HCT116 (cell line): ENCODE results near the gene ZMYM2. TPM values are rescaled to one million over a fixed set of nuclear protein-coding genes. Genes with fewer than 3 reads are reported as not detected.
A peak's percentile ranks its signal among the peaks of the same experiment; 100 is the strongest.

Experiments
- ATAC-seq: fragments of 200-7000 bp; cut with Tn5 transposase; 2 replicates; pipeline ENCODE4 v1.9.1; 2020; ENCODE audit warnings: mild to moderate bottlenecking, moderate library complexity
- BruUV-seq: library from RNA; stranded (reverse); fragments of 400-500 nt; replicated peaks from 2 replicates; lab custom pipeline; 2021; lab: Mats Ljungman, UMichigan
- CTCF ChIA-PET: fragments of 300-600 bp; sonication (Branson Sonifier 250); formaldehyde crosslinking; loops from one replicate; lab custom pipeline; 2021; ENCODE audit warnings: antibody characterized with exemption; lab: Charles Lee
- POLR2A ChIA-PET: fragments of 300-600, 350-600 bp; sonication (Branson Sonifier 250); formaldehyde crosslinking; loops from one replicate; lab custom pipeline; 2021; ENCODE audit warnings: antibody characterized with exemption; lab: Charles Lee
- RAD21 ChIA-PET, 2 experiments: fragments of 300-600 bp; sonication (Branson Sonifier 250); formaldehyde crosslinking; loops; one replicate each; lab custom pipeline; 2023; ENCODE audit warnings: low total read pairs in 2 of 2; ENCODE audit not compliant: uncharacterized antibody in 2 of 2, unreplicated experiment in 2 of 2, low non-redundant PET in 1 of 2; lab: Charles Lee
- DNase-seq: peaks from one replicate; pipeline ENCODE4 v3.0.0-alpha.2; 2010; ENCODE audit warnings: low read depth, low spot score
- H2AFZ ChIP-seq: fragments of 200-600 bp; shearing (Covaris generic), sonication (generic); 2 replicates; pipeline ENCODE4 v1.6.1; 2017; ENCODE audit warnings: low read depth, mixed run types, mixed read lengths, antibody characterized with exemption, low read length; ENCODE audit not compliant: poor library complexity, severe bottlenecking
- H3K27ac ChIP-seq: 2 replicates; pipeline ENCODE4 v1.5.1; 2012; ENCODE audit warnings: low read depth, low read length
- H3K27me3 ChIP-seq: fragments of 200-600 bp; sonication (generic); 2 replicates; pipeline ENCODE4 v1.6.1; 2016; ENCODE audit warnings: mixed run types, low read length, mixed read lengths; ENCODE audit not compliant: insufficient read depth
- H3K36me3 ChIP-seq, 2 experiments: fragments of 200-500 bp in 1 of 2; fragments of 200-600 bp in 1 of 2; sonication (Bioruptor generic) in 1 of 2; sonication (generic) in 1 of 2; 2 replicates each; pipeline versions ENCODE4 v1.5.1 to v1.6.1; 2014 to 2016; ENCODE audit warnings: low read length in 2 of 2, inconsistent platforms in 1 of 2, mixed read lengths in 1 of 2, mixed run types in 1 of 2; ENCODE audit not compliant: insufficient read depth in 2 of 2, control insufficient read depth in 1 of 2
- H3K4me1 ChIP-seq, 2 experiments: fragments of 200-600 bp in 1 of 2; sonication (generic) in 1 of 2; 2 replicates each; pipeline versions ENCODE4 v1.5.1 to v1.6.1; 2012 to 2017; ENCODE audit warnings: low read length in 2 of 2, inconsistent platforms in 1 of 2, mild to moderate bottlenecking in 1 of 2, mixed read lengths in 1 of 2, mixed run types in 1 of 2, moderate library complexity in 1 of 2; ENCODE audit not compliant: insufficient read depth in 2 of 2, control insufficient read depth in 1 of 2
- H3K4me2 ChIP-seq: fragments of 200-600 bp; sonication (generic); 2 replicates; pipeline ENCODE4 v1.6.1; 2017; ENCODE audit warnings: mixed run types, low read length, mixed read lengths
- H3K4me3 ChIP-seq, 2 experiments: fragments of 200-600 bp in 1 of 2; sonication (generic) in 1 of 2; replicated peaks in 1 of 2; 2 replicates each; pipeline ENCODE4 v1.5.1; 2011 to 2016; ENCODE audit warnings: low read length in 2 of 2, control low read depth in 1 of 2, low read depth in 1 of 2, mild to moderate bottlenecking in 1 of 2, mixed read lengths in 1 of 2, mixed run types in 1 of 2
- H3K79me2 ChIP-seq: fragments of 200-600 bp; sonication (generic); 2 replicates; pipeline ENCODE4 v1.6.1; 2017; ENCODE audit warnings: mild to moderate bottlenecking, mixed run types, low read length, moderate library complexity, mixed read lengths; ENCODE audit not compliant: insufficient read depth
- H3K9ac ChIP-seq: fragments of 200-600 bp; sonication (generic); 2 replicates; pipeline ENCODE4 v1.6.1; 2016; ENCODE audit warnings: low read length, mixed read lengths
- H3K9me2 ChIP-seq: fragments of 200-600 bp; sonication (generic), shearing (Covaris generic); 2 replicates; pipeline ENCODE4 v1.6.1; 2017; ENCODE audit warnings: mixed run types, mild to moderate bottlenecking, moderate library complexity; ENCODE audit not compliant: insufficient read depth
- H3K9me3 ChIP-seq, 2 experiments: fragments of 200-500 bp in 1 of 2; fragments of 200-600 bp in 1 of 2; sonication (Bioruptor generic) in 1 of 2; sonication (generic) in 1 of 2; 2 replicates each; pipeline ENCODE4 v1.6.1; 2014 to 2017; ENCODE audit warnings: low read length in 2 of 2, mixed read lengths in 2 of 2, inconsistent platforms in 1 of 2, low read depth in 1 of 2, mild to moderate bottlenecking in 1 of 2, mixed run types in 1 of 2, moderate library complexity in 1 of 2; ENCODE audit not compliant: control insufficient read depth in 1 of 2, insufficient read depth in 1 of 2
- H4K20me1 ChIP-seq: fragments of 200-600 bp; sonication (generic), shearing (Covaris generic); 2 replicates; pipeline ENCODE4 v1.6.1; 2017; ENCODE audit warnings: mixed run types, mild to moderate bottlenecking, moderate library complexity; ENCODE audit not compliant: insufficient read depth
- CEBPB ChIP-seq: IDR thresholded peaks from 2 replicates; pipeline ENCODE4 v1.6.1; 2012; ENCODE audit warnings: low read depth
- ELF1 ChIP-seq: IDR thresholded peaks from 2 replicates; pipeline ENCODE4 v1.6.1; 2012; ENCODE audit warnings: low read depth, borderline replicate concordance
- EZH2 ChIP-seq: fragments of 200-600 bp; sonication (generic); IDR thresholded peaks from 2 replicates; pipeline ENCODE4 v1.6.1; 2017; ENCODE audit warnings: antibody characterized with exemption, mixed run types
- POLR2A ChIP-seq: IDR thresholded peaks from 2 replicates; pipeline ENCODE4 v1.7.0; 2011; ENCODE audit warnings: borderline replicate concordance; ENCODE audit not compliant: insufficient read depth, insufficient read length; ENCODE audit errors: extremely low read depth
- POLR2AphosphoS5 ChIP-seq: IDR thresholded peaks from 2 replicates; pipeline ENCODE4 v1.6.1; 2011; ENCODE audit warnings: mild to moderate bottlenecking, low read depth, low read length, moderate library complexity
- SRF ChIP-seq: IDR thresholded peaks from 2 replicates; pipeline ENCODE4 v1.6.1; 2012; ENCODE audit warnings: low read depth
- TCF7L2 ChIP-seq: IDR thresholded peaks from 2 replicates; pipeline ENCODE4 v1.7.0; 2011; ENCODE audit warnings: borderline replicate concordance, inconsistent platforms; ENCODE audit not compliant: insufficient read depth, insufficient read length; ENCODE audit errors: extremely low read depth
- YY1 ChIP-seq: IDR thresholded peaks from 2 replicates; pipeline ENCODE4 v1.6.1; 2011; ENCODE audit warnings: low read length, low read depth, moderate library complexity, mild to moderate bottlenecking; ENCODE audit not compliant: insufficient replicate concordance; ENCODE audit errors: extremely low read depth
- ZNF274 ChIP-seq: fragments of 200-500 bp; sonication (Bioruptor generic); IDR thresholded peaks from 2 replicates; pipeline ENCODE4 v1.6.1; 2014; ENCODE audit warnings: mild to moderate bottlenecking, low read depth, low read length, inconsistent platforms
- intact Hi-C: fragments of 100-400 bp; cut with micrococcal nuclease; formaldehyde crosslinking; loops from 2 replicates; pipeline ENCODE4 v1.10.0; 2022
- total RNA-seq: library from RNA; stranded (reverse); gene quantifications from one replicate; pipeline ENCODE4 v1.2.1, GENCODE V29; 2021; ENCODE audit not compliant: unreplicated experiment
- TF ChIP-seq, protein P1 (sequence below): IDR thresholded peaks from 2 replicates; pipeline ENCODE4 v1.6.1; 2011; ENCODE audit warnings: mild to moderate bottlenecking, low read length, moderate library complexity; ENCODE audit not compliant: insufficient replicate concordance; ENCODE audit errors: extremely low read depth
- TF ChIP-seq, protein P2 (sequence below), 3 experiments: fragments of 200-600 bp in 1 of 3; sonication (generic) in 1 of 3; IDR thresholded peaks in 2 of 3; conservative IDR thresholded peaks in 1 of 3; 2 replicates each; pipeline ENCODE4 v1.5.1; 2012 to 2017; ENCODE audit warnings: low read depth in 2 of 3, low read length in 2 of 3, antibody characterized with exemption in 1 of 3, borderline replicate concordance in 1 of 3, control low read depth in 1 of 3, mild to moderate bottlenecking in 1 of 3, mixed read lengths in 1 of 3, mixed run types in 1 of 3, moderate library complexity in 1 of 3; ENCODE audit not compliant: insufficient read depth in 1 of 3
- TF ChIP-seq, protein P3 (sequence below): IDR thresholded peaks from 2 replicates; pipeline ENCODE4 v1.6.1; 2012; ENCODE audit warnings: low read depth

ZMYM2 gene
- total RNA-seq, 1 experiment from 2014 or later: 53.0 TPM

DNA sequence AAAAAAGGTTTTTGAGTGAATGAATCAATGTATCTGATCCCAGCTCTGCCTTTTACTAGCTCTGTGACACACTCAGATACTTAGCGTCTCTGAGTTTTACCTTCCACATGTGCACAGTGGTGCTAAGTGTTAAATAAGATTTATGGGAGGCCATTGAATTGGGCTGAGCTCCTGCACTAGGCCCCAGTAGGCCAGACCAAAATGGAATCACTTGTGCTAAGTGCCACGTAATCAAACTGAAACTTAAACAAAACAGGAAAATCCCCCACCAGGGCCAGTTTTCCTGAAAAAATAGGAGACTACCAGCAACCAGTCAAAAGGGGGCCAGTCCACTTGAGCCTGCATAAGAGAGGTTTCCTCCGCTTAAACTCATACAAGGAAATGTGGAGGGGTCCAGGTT, 161.4 kb downstream of the ZMYM2 start:
- peak overlapping the region; percentile 96 for H3K4me2 ChIP-seq
- H3K9ac ChIP-seq: no peak overlapping the region
- peak overlapping the region in 1 of 2 experiments; percentile 47; a peak in 2 of 4 replicates for H3K4me3 ChIP-seq
- CTCF ChIA-PET: no interaction called here
- DNase-seq (no peak), ATAC-seq (no peak)
- BruUV-seq: no TSS peak
- no peaks in the 10 kb centered on the region for H4K20me1 ChIP-seq
- POLR2A ChIA-PET: interaction anchor here (1.1 to 2.6 kb wide), 3 partner anchors 8 to 41 kb away, joined by 3 to 13 read pairs (median 5); partner anchors contain the start of gene GJA3
- H3K4me1 ChIP-seq: peaks cover 5 to 51% of the 10 kb centered on the region in 2 experiments; a peak in 3 of 4 replicates
- peak overlapping the region; percentile 73; the same call in 1 of the 2 replicates for H3K27ac ChIP-seq
- H2AFZ ChIP-seq: peak overlapping the region; percentile 40
- H3K27me3 ChIP-seq: no peaks in the 10 kb centered on the region
- TF ChIP-seq EZH2 (no peak), POLR2A (no peak), SRF (no peak), YY1 (no peak), ZNF274 (no peak), POLR2AphosphoS5 (no peak), CEBPB (no peak), TCF7L2 (no peak), ELF1 (no peak)
- TF ChIP-seq, protein P1, sequence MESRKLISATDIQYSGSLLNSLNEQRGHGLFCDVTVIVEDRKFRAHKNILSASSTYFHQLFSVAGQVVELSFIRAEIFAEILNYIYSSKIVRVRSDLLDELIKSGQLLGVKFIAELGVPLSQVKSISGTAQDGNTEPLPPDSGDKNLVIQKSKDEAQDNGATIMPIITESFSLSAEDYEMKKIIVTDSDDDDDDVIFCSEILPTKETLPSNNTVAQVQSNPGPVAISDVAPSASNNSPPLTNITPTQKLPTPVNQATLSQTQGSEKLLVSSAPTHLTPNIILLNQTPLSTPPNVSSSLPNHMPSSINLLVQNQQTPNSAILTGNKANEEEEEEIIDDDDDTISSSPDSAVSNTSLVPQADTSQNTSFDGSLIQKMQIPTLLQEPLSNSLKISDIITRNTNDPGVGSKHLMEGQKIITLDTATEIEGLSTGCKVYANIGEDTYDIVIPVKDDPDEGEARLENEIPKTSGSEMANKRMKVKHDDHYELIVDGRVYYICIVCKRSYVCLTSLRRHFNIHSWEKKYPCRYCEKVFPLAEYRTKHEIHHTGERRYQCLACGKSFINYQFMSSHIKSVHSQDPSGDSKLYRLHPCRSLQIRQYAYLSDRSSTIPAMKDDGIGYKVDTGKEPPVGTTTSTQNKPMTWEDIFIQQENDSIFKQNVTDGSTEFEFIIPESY: no peak
- TF ChIP-seq, protein P2, sequence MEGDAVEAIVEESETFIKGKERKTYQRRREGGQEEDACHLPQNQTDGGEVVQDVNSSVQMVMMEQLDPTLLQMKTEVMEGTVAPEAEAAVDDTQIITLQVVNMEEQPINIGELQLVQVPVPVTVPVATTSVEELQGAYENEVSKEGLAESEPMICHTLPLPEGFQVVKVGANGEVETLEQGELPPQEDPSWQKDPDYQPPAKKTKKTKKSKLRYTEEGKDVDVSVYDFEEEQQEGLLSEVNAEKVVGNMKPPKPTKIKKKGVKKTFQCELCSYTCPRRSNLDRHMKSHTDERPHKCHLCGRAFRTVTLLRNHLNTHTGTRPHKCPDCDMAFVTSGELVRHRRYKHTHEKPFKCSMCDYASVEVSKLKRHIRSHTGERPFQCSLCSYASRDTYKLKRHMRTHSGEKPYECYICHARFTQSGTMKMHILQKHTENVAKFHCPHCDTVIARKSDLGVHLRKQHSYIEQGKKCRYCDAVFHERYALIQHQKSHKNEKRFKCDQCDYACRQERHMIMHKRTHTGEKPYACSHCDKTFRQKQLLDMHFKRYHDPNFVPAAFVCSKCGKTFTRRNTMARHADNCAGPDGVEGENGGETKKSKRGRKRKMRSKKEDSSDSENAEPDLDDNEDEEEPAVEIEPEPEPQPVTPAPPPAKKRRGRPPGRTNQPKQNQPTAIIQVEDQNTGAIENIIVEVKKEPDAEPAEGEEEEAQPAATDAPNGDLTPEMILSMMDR (IDR thresholded peaks at IDR 0.05 in 2 of 3, conservative IDR thresholded peaks at IDR 0.05 in 1 of 3; ENCODE audit: borderline replicate concordance in 1 of 3, insufficient read depth in 1 of 3, low read depth in 2 of 3, low read length in 2 of 3): no peak
- TF ChIP-seq, protein P3, sequence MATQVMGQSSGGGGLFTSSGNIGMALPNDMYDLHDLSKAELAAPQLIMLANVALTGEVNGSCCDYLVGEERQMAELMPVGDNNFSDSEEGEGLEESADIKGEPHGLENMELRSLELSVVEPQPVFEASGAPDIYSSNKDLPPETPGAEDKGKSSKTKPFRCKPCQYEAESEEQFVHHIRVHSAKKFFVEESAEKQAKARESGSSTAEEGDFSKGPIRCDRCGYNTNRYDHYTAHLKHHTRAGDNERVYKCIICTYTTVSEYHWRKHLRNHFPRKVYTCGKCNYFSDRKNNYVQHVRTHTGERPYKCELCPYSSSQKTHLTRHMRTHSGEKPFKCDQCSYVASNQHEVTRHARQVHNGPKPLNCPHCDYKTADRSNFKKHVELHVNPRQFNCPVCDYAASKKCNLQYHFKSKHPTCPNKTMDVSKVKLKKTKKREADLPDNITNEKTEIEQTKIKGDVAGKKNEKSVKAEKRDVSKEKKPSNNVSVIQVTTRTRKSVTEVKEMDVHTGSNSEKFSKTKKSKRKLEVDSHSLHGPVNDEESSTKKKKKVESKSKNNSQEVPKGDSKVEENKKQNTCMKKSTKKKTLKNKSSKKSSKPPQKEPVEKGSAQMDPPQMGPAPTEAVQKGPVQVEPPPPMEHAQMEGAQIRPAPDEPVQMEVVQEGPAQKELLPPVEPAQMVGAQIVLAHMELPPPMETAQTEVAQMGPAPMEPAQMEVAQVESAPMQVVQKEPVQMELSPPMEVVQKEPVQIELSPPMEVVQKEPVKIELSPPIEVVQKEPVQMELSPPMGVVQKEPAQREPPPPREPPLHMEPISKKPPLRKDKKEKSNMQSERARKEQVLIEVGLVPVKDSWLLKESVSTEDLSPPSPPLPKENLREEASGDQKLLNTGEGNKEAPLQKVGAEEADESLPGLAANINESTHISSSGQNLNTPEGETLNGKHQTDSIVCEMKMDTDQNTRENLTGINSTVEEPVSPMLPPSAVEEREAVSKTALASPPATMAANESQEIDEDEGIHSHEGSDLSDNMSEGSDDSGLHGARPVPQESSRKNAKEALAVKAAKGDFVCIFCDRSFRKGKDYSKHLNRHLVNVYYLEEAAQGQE: no peak
- no peaks in the 10 kb centered on the region for H3K9me3 ChIP-seq
- H3K79me2 ChIP-seq: no peaks in the 10 kb centered on the region
- H3K36me3 ChIP-seq: no peaks in the 10 kb centered on the region
- intact Hi-C loops: no loop called here
- RAD21 ChIA-PET: interaction anchor here in 1 of 2 experiments (1.3 kb wide), 1 partner anchor 41 kb away, joined by 5 read pairs; the partner anchor contains the start of gene GJA3
- H3K9me2 ChIP-seq: no peaks in the 10 kb centered on the region
